Epithelial cell of esophagus (primary cell): ENCODE data around the gene IFNLR1.

Source experiments
- DNase-seq: peaks from one replicate; pipeline ENCODE4 v3.0.0; 2010; ENCODE audit warnings: low read depth
- H3K4me3 ChIP-seq: 2 replicates; pipeline ENCODE4 v1.5.1; 2011; ENCODE audit warnings: mild to moderate bottlenecking, low read length, control low read depth
- CTCF ChIP-seq: IDR thresholded peaks from 2 replicates; pipeline ENCODE4 v1.5.1; 2011; ENCODE audit warnings: low read depth, mild to moderate bottlenecking, low read length, control low read depth, inconsistent platforms; ENCODE audit not compliant: insufficient read depth; ENCODE audit errors: missing control alignments

IFNLR1 gene

GRCh38 chr1:24206083-24206464 is 19.0 kb upstream of the IFNLR1 start:
- no peak for TF ChIP-seq CTCF
- H3K4me3 ChIP-seq = no peak overlapping the region
- peak; percentile 61 for DNase-seq

GRCh38 chr1:24205345-24206082 is 18.4 kb upstream of the IFNLR1 start:
- DNase-seq = no peak
- no peak overlapping the region for H3K4me3 ChIP-seq
- TF ChIP-seq CTCF = no peak

- no peak for DNase-seq
- no peak overlapping the region for H3K4me3 ChIP-seq
- no peak for TF ChIP-seq CTCF
Measured at GRCh38 chr1:24204116-24204515, 17.0 kb upstream of the IFNLR1 start.

- DNase-seq = peak; percentile 86
- H3K4me3 ChIP-seq = no peak overlapping the region
Measured at GRCh38 chr1:24203404-24203803, 16.3 kb upstream of the IFNLR1 start.

GRCh38 chr1:24202987-24203386 is 15.9 kb upstream of the IFNLR1 start:
- DNase-seq = no peak
- no peak for TF ChIP-seq CTCF
- H3K4me3 ChIP-seq = no peak overlapping the region

More at GRCh38 chr1:24203404-24203803, 16.3 kb upstream of the IFNLR1 start:
- TF ChIP-seq CTCF = peak; percentile 33

GRCh38 chr1:24202556-24202955 is 15.5 kb upstream of the IFNLR1 start:
- TF ChIP-seq CTCF = no peak
- no peak overlapping the region for H3K4me3 ChIP-seq
- DNase-seq = peak; percentile 45

- no peak overlapping the region for H3K4me3 ChIP-seq
- DNase-seq = peak; percentile 97
- TF ChIP-seq CTCF = peak; percentile 91
Measured at GRCh38 chr1:24201941-24202440, 14.9 kb upstream of the IFNLR1 start.
